OCI-M1 (cell line): Measurements from ENCODE around the gene ZP1.

Experiments used
- DNase-seq: peaks from one replicate; lab custom pipeline; 2025; lab: John Stamatoyannopoulos, UW

Gene ZP1

GRCh38 chr11:60910281-60910687, 42.9 kb downstream of the ZP1 start:
- DNase-seq, result peak; percentile 63

- DNase-seq, result peak; percentile 38
Measured at GRCh38 chr11:60910711-60911380, 43.5 kb downstream of the ZP1 start.

GRCh38 chr11:60912223-60912850, 45.0 kb downstream of the ZP1 start:
- DNase-seq, result no peak

- DNase-seq, result no peak
Measured at GRCh38 chr11:60912851-60913528, 45.6 kb downstream of the ZP1 start.

- peak; percentile 94 for DNase-seq
Measured at GRCh38 chr11:60913793-60914632, 46.7 kb downstream of the ZP1 start, which contains the start of gene TMEM109. Gene TMEM109 (plus strand): TSS chr11:60914158. CDS start chr11:60919694, 5,536 bp downstream.

- DNase-seq, result peak; percentile 64
Measured at GRCh38 chr11:60914633-60915247, 47.4 kb downstream of the ZP1 start.

- peak; percentile 89 for DNase-seq
Measured at GRCh38 chr11:60915248-60915914, 48.0 kb downstream of the ZP1 start.

GRCh38 chr11:60916669-60917206, 49.4 kb downstream of the ZP1 start:
- DNase-seq, result no peak

GRCh38 chr11:60917267-60917666, 49.9 kb downstream of the ZP1 start:
- DNase-seq, result no peak

GRCh38 chr11:60918251-60918938, 51.1 kb downstream of the ZP1 start:
- peak; percentile 40 for DNase-seq

GRCh38 chr11:60918939-60919265, 51.6 kb downstream of the ZP1 start:
- no peak for DNase-seq

GRCh38 chr11:60919320-60919719, 52.0 kb downstream of the ZP1 start:
- DNase-seq, result no peak

- no peak for DNase-seq
Measured at GRCh38 chr11:60919956-60920355, 52.6 kb downstream of the ZP1 start.

- DNase-seq, result no peak
Measured at GRCh38 chr11:60921259-60921658, 53.9 kb downstream of the ZP1 start.

GRCh38 chr11:60921777-60922335, 54.5 kb downstream of the ZP1 start:
- no peak for DNase-seq

GRCh38 chr11:60922906-60923305, 55.6 kb downstream of the ZP1 start:
- DNase-seq, result no peak

- DNase-seq, result no peak
Measured at GRCh38 chr11:60923326-60923725, 56.0 kb downstream of the ZP1 start.

GRCh38 chr11:60923800-60924109, 56.4 kb downstream of the ZP1 start:
- DNase-seq, result no peak

- peak; percentile 7 for DNase-seq
Measured at GRCh38 chr11:60924110-60924905, 57.0 kb downstream of the ZP1 start, which contains the start of gene TMEM132A. Gene TMEM132A (plus strand): TSS chr11:60924460. CDS start chr11:60924634, 174 bp downstream.
